SU-DHL-6 (cell line): ENCODE measurements around the gene CHD1L.

Source experiments
- H2AFZ ChIP-seq: fragments of 200-600 bp; sonication (generic); 2 replicates; pipeline ENCODE4 v1.6.1; 2014; ENCODE audit warnings: low read depth, mild to moderate bottlenecking, moderate library complexity, mixed read lengths, antibody characterized with exemption, low read length; ENCODE audit not compliant: severe bottlenecking
- H3F3A ChIP-seq: fragments of 200-600 bp; shearing (Covaris generic); 2 replicates; pipeline ENCODE4 v1.6.0; 2016; ENCODE audit warnings: antibody characterized with exemption, mild to moderate bottlenecking; ENCODE audit not compliant: insufficient read depth
- H3K27ac ChIP-seq: fragments of 200-600 bp; sonication (generic); 2 replicates; pipeline ENCODE4 v1.5.1; 2016; ENCODE audit warnings: low read depth, mild to moderate bottlenecking, low read length, moderate library complexity, mixed read lengths
- H3K27me3 ChIP-seq: fragments of 200-600 bp; sonication (generic), shearing (Covaris generic); 2 replicates; pipeline ENCODE4 v1.6.0; 2014; ENCODE audit warnings: mild to moderate bottlenecking, low read length
- H3K36me3 ChIP-seq: fragments of 200-600 bp; sonication (generic); 2 replicates; pipeline ENCODE4 v1.6.1; 2014; ENCODE audit warnings: mild to moderate bottlenecking, low read length, mixed read lengths
- H3K4me2 ChIP-seq: fragments of 300-600, 200-600 bp; shearing (Covaris generic), sonication (generic); 2 replicates; pipeline ENCODE4 v1.6.0; 2014; ENCODE audit warnings: low read length, low read depth, mild to moderate bottlenecking; ENCODE audit not compliant: poor library complexity, severe bottlenecking
- H3K4me3 ChIP-seq: fragments of 200-600 bp; sonication (generic); 2 replicates; pipeline ENCODE4 v1.5.1; 2014; ENCODE audit warnings: antibody characterized with exemption, low read length, mild to moderate bottlenecking, mixed read lengths; ENCODE audit not compliant: insufficient read depth, poor library complexity, severe bottlenecking
- H3K79me2 ChIP-seq: fragments of 200-600 bp; sonication (generic); 2 replicates; pipeline ENCODE4 v1.6.1; 2014; ENCODE audit warnings: mild to moderate bottlenecking, low read length, moderate library complexity; ENCODE audit not compliant: insufficient read depth
- H3K9ac ChIP-seq: fragments of 200-600 bp; sonication (generic); 2 replicates; pipeline ENCODE4 v1.7.0; 2014; ENCODE audit warnings: mild to moderate bottlenecking, low read length
- H3K9me2 ChIP-seq: fragments of 200-600 bp; sonication (generic); replicated peaks from 2 replicates; pipeline ENCODE4 v1.6.1; 2014; ENCODE audit warnings: low read length; ENCODE audit not compliant: insufficient read depth
- H3K9me3 ChIP-seq: fragments of 200-600 bp; sonication (generic); 2 replicates; pipeline ENCODE4 v1.6.1; 2014; ENCODE audit warnings: low read length, mixed read lengths; ENCODE audit not compliant: insufficient read depth
- H4K20me1 ChIP-seq: fragments of 200-600 bp; sonication (generic); 2 replicates; pipeline ENCODE4 v1.6.1; 2014; ENCODE audit warnings: low read depth, mild to moderate bottlenecking, antibody characterized with exemption, low read length, moderate library complexity, mixed read lengths
- CTCF ChIP-seq: fragments of 200-600 bp; sonication (generic); IDR thresholded peaks from one replicate; pipeline ENCODE4 v1.5.1; 2017; ENCODE audit warnings: antibody characterized with exemption, mild to moderate bottlenecking, low read length, moderate library complexity; ENCODE audit not compliant: insufficient read depth, poor library complexity, severe bottlenecking
- EZH2phosphoT487 ChIP-seq: fragments of 200-600 bp; sonication (generic), shearing (Covaris generic); conservative IDR thresholded peaks from 2 replicates; pipeline ENCODE4 v1.6.1; 2018; ENCODE audit warnings: mild to moderate bottlenecking, antibody characterized with exemption, low read length, moderate library complexity, mixed read lengths

Gene CHD1L

GRCh38 chr1:147281950-147282349, 39.5 kb downstream of the CHD1L start:
- Histone ChIP-seq H4K20me1 (no peaks in the 10 kb centered on the region), H3K36me3 (peaks cover 27% of the 10 kb centered on the region; the same call in 1 of the 2 replicates), H3K27ac (no peak overlapping the region), H3K27me3 (no peaks in the 10 kb centered on the region), H3K79me2 (no peaks in the 10 kb centered on the region), H3F3A (no peaks in the 10 kb centered on the region), H2AFZ (no peak overlapping the region), H3K9me2 (no peaks in the 10 kb centered on the region), H3K4me3 (no peak overlapping the region), H3K4me2 (no peak overlapping the region), H3K9ac (no peak overlapping the region), H3K9me3 (no peaks in the 10 kb centered on the region)
- TF ChIP-seq CTCF: no peak
- TF ChIP-seq EZH2phosphoT487: no peak

- Histone ChIP-seq H3K36me3 (peaks cover 27% of the 10 kb centered on the region; the same call in 1 of the 2 replicates), H3K27ac (no peak overlapping the region), H2AFZ (no peak overlapping the region), H3K9me2 (no peaks in the 10 kb centered on the region), H3K9me3 (no peaks in the 10 kb centered on the region), H3K9ac (no peak overlapping the region), H3F3A (no peaks in the 10 kb centered on the region), H4K20me1 (no peaks in the 10 kb centered on the region), H3K4me3 (no peak overlapping the region), H3K27me3 (no peaks in the 10 kb centered on the region), H3K79me2 (no peaks in the 10 kb centered on the region), H3K4me2 (no peak overlapping the region)
- no peak for TF ChIP-seq EZH2phosphoT487
Observed at GRCh38 chr1:147283011-147283410, 40.5 kb downstream of the CHD1L start.

- Histone ChIP-seq H3K27me3 (no peaks in the 10 kb centered on the region), H3F3A (no peaks in the 10 kb centered on the region), H3K9ac (no peak overlapping the region), H2AFZ (no peak overlapping the region), H3K9me3 (no peaks in the 10 kb centered on the region), H3K79me2 (no peaks in the 10 kb centered on the region), H3K4me2 (no peak overlapping the region), H3K9me2 (no peaks in the 10 kb centered on the region), H3K36me3 (peaks cover 38% of the 10 kb centered on the region), H4K20me1 (no peaks in the 10 kb centered on the region), H3K27ac (no peak overlapping the region), H3K4me3 (no peak overlapping the region)
- TF ChIP-seq CTCF (no peak), EZH2phosphoT487 (no peak)
Observed at GRCh38 chr1:147287133-147287865, 44.8 kb downstream of the CHD1L start.

GRCh38 chr1:147292012-147292411, 49.5 kb downstream of the CHD1L start:
- Histone ChIP-seq H3K4me3 (no peak overlapping the region), H3K9ac (no peak overlapping the region), H2AFZ (no peak overlapping the region), H3K4me2 (no peak overlapping the region), H3K79me2 (no peaks in the 10 kb centered on the region), H4K20me1 (no peaks in the 10 kb centered on the region), H3K9me2 (no peaks in the 10 kb centered on the region), H3K27me3 (no peaks in the 10 kb centered on the region), H3K27ac (no peak overlapping the region), H3K36me3 (peaks cover 25% of the 10 kb centered on the region), H3K9me3 (no peaks in the 10 kb centered on the region), H3F3A (no peaks in the 10 kb centered on the region)
- TF ChIP-seq CTCF: no peak
- no peak for TF ChIP-seq EZH2phosphoT487
